Measurements from ENCODE around the gene MRPS10. TPM values are rescaled to one million over a fixed set of nuclear protein-coding genes. Genes with fewer than 3 reads are reported as not detected.

The MRPS10 gene
- total and polyA plus RNA-seq, 2 donors (not counting 3 experiments of a cell fraction or from before 2014, with no cell fraction given), result 23.2 to 37.7 TPM

GRCh38 chr6:42227173-42227850 lies 9.7 kb upstream of the MRPS10 start:
- Histone ChIP-seq H3K79me2 (ENCODE audit: control insufficient read depth, insufficient read depth, low read length) (no peaks in the 10 kb centered on the region), H3K4me3 (replicated peaks in 1 of 3; ENCODE audit: insufficient read depth in 1 of 3, low read depth in 1 of 3, low read length in 3 of 3) (no peak overlapping the region), H2AFZ (ENCODE audit: low read depth, low read length) (no peak overlapping the region), H3K27ac (ENCODE audit: insufficient read depth, low read depth, low read length) (no peak overlapping the region), H3K36me3 (ENCODE audit: control insufficient read depth in 2 of 2, extremely low read depth in 1 of 2, insufficient read depth in 2 of 2, low read length in 2 of 2) (no peaks in the 10 kb centered on the region), H3K4me1 (ENCODE audit: control insufficient read depth, extremely low read depth, insufficient read depth, low read length) (peaks cover 4% of the 10 kb centered on the region), H3K9me3 (replicated peaks; ENCODE audit: control insufficient read depth, insufficient read depth, low read length) (no peaks in the 10 kb centered on the region), H3K4me2 (ENCODE audit: insufficient read depth, low read length) (no peak overlapping the region), H3K9me1 (replicated peaks; ENCODE audit: control insufficient read depth, extremely low read depth, insufficient read depth, low read length) (no peaks in the 10 kb centered on the region), H4K20me1 (replicated peaks; ENCODE audit: control insufficient read depth, extremely low read depth, insufficient read depth, low read length) (no peaks in the 10 kb centered on the region), H3K27me3 (ENCODE audit: control insufficient read depth in 2 of 2, insufficient read depth in 2 of 2, low read length in 2 of 2) (no peaks in the 10 kb centered on the region), H3K9ac (replicated peaks; ENCODE audit: extremely low read depth, insufficient read depth, low read length) (no peak overlapping the region)
- intact Hi-C loops (cut with micrococcal nuclease), result no loop called here
- ChIA-PET CTCF (interaction anchor here (0.8 to 2.0 kb wide), 4 partner anchors 17 to 320 kb away, joined by 3 to 7 read pairs (median 4); no protein-coding TSS in a partner anchor), POLR2A (no interaction called here)
- dilution Hi-C loops (cut with MboI; ENCODE audit: extremely low pct_ligation_motif_present, low sequenced_read_pairs), result no loop called here
- BruUV-seq (replicated peaks), result no TSS peak
- no peak for DNase-seq (ENCODE audit: low read depth, low spot score)
- FAIRE-seq, result no peak
- TF ChIP-seq POLR2AphosphoS5 (IDR thresholded peaks at IDR 0.05; ENCODE audit: insufficient read depth, low read depth, low read length) (no peak), EZH2 (IDR thresholded peaks at IDR 0.05; ENCODE audit: borderline replicate concordance, low read depth, low read length, severe bottlenecking) (no peak), CTCF (IDR thresholded peaks at IDR 0.05; ENCODE audit: extremely low read depth in 1 of 2, insufficient read depth in 1 of 2, low read depth in 1 of 2, low read length in 2 of 2) (no peak), MYC (IDR thresholded peaks at IDR 0.05; ENCODE audit: low read depth, low read length) (no peak), POLR2A (IDR thresholded peaks at IDR 0.05; ENCODE audit: low read depth, low read length) (no peak), FOS (IDR thresholded peaks at IDR 0.05; ENCODE audit: borderline replicate concordance, insufficient read depth, low read length) (no peak), JUN (IDR thresholded peaks at IDR 0.05; ENCODE audit: borderline replicate concordance, insufficient read depth, insufficient read length, low read depth) (no peak), GATA2 (IDR thresholded peaks at IDR 0.05; ENCODE audit: insufficient read depth, insufficient read length, low read depth, low read length) (no peak), MAX (IDR thresholded peaks at IDR 0.05; ENCODE audit: insufficient read depth, insufficient read length) (no peak)
